GM21367 (cell line): ENCODE measurements around the gene DNAI4.

ENCODE experiments used
- ATAC-seq: cut with Tn5 transposase; IDR thresholded peaks from one replicate; pipeline ENCODE4 v1.9.1; 2021; ENCODE audit not compliant: unreplicated experiment

DNAI4 gene

GRCh38 chr1:66768965-66769364 lies 155.7 kb downstream of the DNAI4 start:
- no peak for ATAC-seq

DNA sequence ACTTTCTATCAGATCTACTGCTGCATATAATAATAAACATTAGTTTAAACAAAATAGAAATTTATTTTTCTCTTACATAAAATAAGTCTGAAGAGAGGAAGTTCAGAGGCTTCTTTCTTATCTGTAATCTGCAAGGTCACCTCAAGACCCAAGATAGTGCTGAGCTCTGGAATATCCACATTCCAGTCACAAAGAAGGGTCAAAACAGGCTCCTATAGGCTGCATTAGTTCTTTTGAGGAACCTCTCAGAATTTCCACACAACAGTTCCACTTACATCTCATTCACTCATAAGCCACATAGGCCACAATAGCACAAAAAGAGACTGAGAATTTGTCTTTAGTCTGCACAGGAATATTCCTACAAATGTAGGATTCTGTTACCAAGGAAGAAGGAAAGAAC lies 157.0 kb downstream of the DNAI4 start:
- ATAC-seq, result no peak

DNA sequence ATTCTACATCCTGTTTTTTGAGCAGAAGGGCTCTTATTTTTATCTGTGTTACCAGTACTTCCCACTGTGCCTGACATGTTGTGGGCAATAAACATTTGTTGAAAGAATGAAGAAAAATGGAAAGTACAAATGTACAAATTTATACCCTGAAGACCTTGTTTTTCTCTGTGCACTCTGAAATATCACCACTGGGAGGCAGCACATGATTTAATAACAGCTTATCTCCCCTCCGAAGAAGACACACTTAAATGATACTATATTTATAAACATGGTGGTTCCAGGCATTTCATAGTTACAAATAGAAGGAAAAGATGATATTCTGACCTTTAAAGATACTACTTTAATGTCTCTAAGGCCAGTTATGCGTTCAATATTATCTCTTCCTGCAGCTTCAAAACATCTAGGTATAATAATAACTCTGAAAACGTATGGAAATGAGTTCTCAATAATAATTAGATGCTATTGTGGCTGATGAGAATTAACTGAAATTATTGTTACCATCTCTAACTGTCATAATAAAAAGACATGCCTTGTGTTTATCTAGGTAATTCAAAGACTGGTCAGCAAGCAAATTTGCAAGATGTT lies 159.6 kb downstream of the DNAI4 start:
- ATAC-seq, result peak; percentile 67
